Vagina (tissue), 2 donors: Measurements from ENCODE around the gene CABLES2.

Experiments
- CTCF ChIP-seq, 3 experiments: fragments of 450-650 bp in 2 of 3; fragments of 200-600 bp in 1 of 3; sonication (generic) in 1 of 3; IDR thresholded peaks; one replicate each; pipeline ENCODE4 v1.5.1; 2017 to 2019; ENCODE audit warnings: antibody characterized with exemption in 3 of 3, mild to moderate bottlenecking in 2 of 3, moderate library complexity in 2 of 3
- POLR2A ChIP-seq, 2 donors: fragments of 450-650 bp; IDR thresholded peaks; one replicate each; pipeline ENCODE4 v1.6.1; 2017; ENCODE audit warnings: antibody characterized with exemption in 2 of 2, mild to moderate bottlenecking in 2 of 2, moderate library complexity in 2 of 2

- TF ChIP-seq POLR2A (IDR thresholded peaks at IDR 0.05) = no peak
- no peak for TF ChIP-seq CTCF (IDR thresholded peaks at IDR 0.05)
Measured at GRCh38 chr20:62347151-62347404, 60.0 kb downstream of the CABLES2 start.
